ENCODE data around the gene MEGF11.
"Not testable (repeated sequence)": the region's sequence is repeated elsewhere in the genome, so short reads cannot be mapped to it uniquely, and the experiment has no call there.

The MEGF11 gene

GRCh38 chr15:65979316-65979715 is 274.2 kb downstream of the MEGF11 start:
- no peaks in the 10 kb centered on the region for H3K36me3 ChIP-seq (replicated peaks; ENCODE audit: low read depth, low read length)
- TF ChIP-seq EZH2phosphoT487 (IDR thresholded peaks at IDR 0.05; ENCODE audit: low read depth), result no peak
- TF ChIP-seq, protein P1, sequence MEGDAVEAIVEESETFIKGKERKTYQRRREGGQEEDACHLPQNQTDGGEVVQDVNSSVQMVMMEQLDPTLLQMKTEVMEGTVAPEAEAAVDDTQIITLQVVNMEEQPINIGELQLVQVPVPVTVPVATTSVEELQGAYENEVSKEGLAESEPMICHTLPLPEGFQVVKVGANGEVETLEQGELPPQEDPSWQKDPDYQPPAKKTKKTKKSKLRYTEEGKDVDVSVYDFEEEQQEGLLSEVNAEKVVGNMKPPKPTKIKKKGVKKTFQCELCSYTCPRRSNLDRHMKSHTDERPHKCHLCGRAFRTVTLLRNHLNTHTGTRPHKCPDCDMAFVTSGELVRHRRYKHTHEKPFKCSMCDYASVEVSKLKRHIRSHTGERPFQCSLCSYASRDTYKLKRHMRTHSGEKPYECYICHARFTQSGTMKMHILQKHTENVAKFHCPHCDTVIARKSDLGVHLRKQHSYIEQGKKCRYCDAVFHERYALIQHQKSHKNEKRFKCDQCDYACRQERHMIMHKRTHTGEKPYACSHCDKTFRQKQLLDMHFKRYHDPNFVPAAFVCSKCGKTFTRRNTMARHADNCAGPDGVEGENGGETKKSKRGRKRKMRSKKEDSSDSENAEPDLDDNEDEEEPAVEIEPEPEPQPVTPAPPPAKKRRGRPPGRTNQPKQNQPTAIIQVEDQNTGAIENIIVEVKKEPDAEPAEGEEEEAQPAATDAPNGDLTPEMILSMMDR (IDR thresholded peaks at IDR 0.05; ENCODE audit: low read depth, low read length), result no peak
- no peak overlapping the region for H3K4me3 ChIP-seq (ENCODE audit: low read length)
- H3K4me2 ChIP-seq (ENCODE audit: low read length), result no peak overlapping the region
- no peak overlapping the region for H3K9ac ChIP-seq (ENCODE audit: low read length)
- no peaks in the 10 kb centered on the region for H3K9me3 ChIP-seq (ENCODE audit: insufficient read depth, low read length)
- H3K27me3 ChIP-seq (ENCODE audit: low read depth, low read length), result peaks cover 40% of the 10 kb centered on the region
- no peak overlapping the region for H3K27ac ChIP-seq (ENCODE audit: low read length)
- peaks cover 8% of the 10 kb centered on the region for H3K4me1 ChIP-seq (ENCODE audit: low read length)
- no peaks in the 10 kb centered on the region for H3K79me2 ChIP-seq (ENCODE audit: low read length)
- no peak overlapping the region for H2AFZ ChIP-seq (ENCODE audit: low read depth, low read length)
- H4K20me1 ChIP-seq (ENCODE audit: insufficient read depth, low read length), result no peaks in the 10 kb centered on the region

- peaks cover 40% of the 10 kb centered on the region for H3K27me3 ChIP-seq (ENCODE audit: low read depth, low read length)
- no peaks in the 10 kb centered on the region for H3K79me2 ChIP-seq (ENCODE audit: low read length)
- H3K4me2 ChIP-seq (ENCODE audit: low read length), result no peak overlapping the region
- no peak overlapping the region for H2AFZ ChIP-seq (ENCODE audit: low read depth, low read length)
- H3K4me1 ChIP-seq (ENCODE audit: low read length), result peaks cover 8% of the 10 kb centered on the region
- no peaks in the 10 kb centered on the region for H3K9me3 ChIP-seq (ENCODE audit: insufficient read depth, low read length)
- TF ChIP-seq, protein P1 (IDR thresholded peaks at IDR 0.05; ENCODE audit: low read depth, low read length), result no peak
- no peak for TF ChIP-seq EZH2phosphoT487 (IDR thresholded peaks at IDR 0.05; ENCODE audit: low read depth)
- H3K36me3 ChIP-seq (replicated peaks; ENCODE audit: low read depth, low read length), result no peaks in the 10 kb centered on the region
- H3K4me3 ChIP-seq (ENCODE audit: low read length), result no peak overlapping the region
- H3K27ac ChIP-seq (ENCODE audit: low read length), result no peak overlapping the region
- H4K20me1 ChIP-seq (ENCODE audit: insufficient read depth, low read length), result no peaks in the 10 kb centered on the region
- no peak overlapping the region for H3K9ac ChIP-seq (ENCODE audit: low read length)
Observed at GRCh38 chr15:65978110-65978509, 275.4 kb downstream of the MEGF11 start.

- H3K4me3 ChIP-seq (ENCODE audit: low read length); H3K4me1 ChIP-seq (ENCODE audit: low read length); H3K79me2 ChIP-seq (ENCODE audit: low read length); H3K27ac ChIP-seq (ENCODE audit: low read length); H3K9me3 ChIP-seq (ENCODE audit: insufficient read depth, low read length); H3K36me3 ChIP-seq (replicated peaks; ENCODE audit: low read depth, low read length); H4K20me1 ChIP-seq (ENCODE audit: insufficient read depth, low read length); H3K9ac ChIP-seq (ENCODE audit: low read length); H3K4me2 ChIP-seq (ENCODE audit: low read length); H2AFZ ChIP-seq (ENCODE audit: low read depth, low read length): not testable (repeated sequence)
- H3K27me3 ChIP-seq (ENCODE audit: low read depth, low read length), result peaks cover 43% of the 10 kb centered on the region
Observed at GRCh38 chr15:65976196-65976595, 277.4 kb downstream of the MEGF11 start.

DNA sequence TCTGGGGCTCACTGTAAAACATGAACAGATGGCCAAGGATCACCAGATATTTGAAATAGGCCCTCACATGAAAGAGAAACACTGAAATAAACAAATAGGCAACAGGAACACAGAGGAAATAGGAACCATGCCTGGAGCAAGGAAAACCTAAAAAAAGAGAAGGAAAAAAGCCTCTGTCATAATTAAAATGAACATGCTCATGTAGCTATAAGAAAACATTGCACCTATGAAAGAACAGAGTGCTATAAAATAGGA is 281.9 kb downstream of the MEGF11 start:
- Histone ChIP-seq H3K9me3 (ENCODE audit: insufficient read depth, low read length) (no peaks in the 10 kb centered on the region), H3K79me2 (ENCODE audit: low read length) (no peaks in the 10 kb centered on the region), H3K9ac (ENCODE audit: low read length) (no peak overlapping the region), H3K4me3 (ENCODE audit: low read length) (no peak overlapping the region), H4K20me1 (ENCODE audit: insufficient read depth, low read length) (no peaks in the 10 kb centered on the region; the same call in 1 of the 2 replicates), H3K27me3 (ENCODE audit: low read depth, low read length) (peaks cover 72% of the 10 kb centered on the region), H3K27ac (ENCODE audit: low read length) (no peak overlapping the region), H3K4me1 (ENCODE audit: low read length) (no peaks in the 10 kb centered on the region), H2AFZ (ENCODE audit: low read depth, low read length) (no peak overlapping the region), H3K4me2 (ENCODE audit: low read length) (no peak overlapping the region), H3K36me3 (replicated peaks; ENCODE audit: low read depth, low read length) (no peaks in the 10 kb centered on the region)
- TF ChIP-seq, protein P1 (IDR thresholded peaks at IDR 0.05; ENCODE audit: low read depth, low read length), result no peak
- no peak for TF ChIP-seq EZH2phosphoT487 (IDR thresholded peaks at IDR 0.05; ENCODE audit: low read depth)

All from OCI-LY3 (cell line).